GM18505 (cell line): ENCODE measurements around the gene SWI5.

Source experiments
- ATAC-seq: cut with Tn5 transposase; IDR thresholded peaks from one replicate; pipeline ENCODE4 v1.9.1; 2021; ENCODE audit not compliant: unreplicated experiment
- POLR2A ChIP-seq: IDR thresholded peaks from 4 replicates; pipeline ENCODE4 v1.6.1; 2011; ENCODE audit warnings: borderline replicate concordance; ENCODE audit not compliant: insufficient read depth, insufficient read length; ENCODE audit errors: extremely low read depth

The SWI5 gene

GRCh38 chr9:128322404-128323211 is 46.5 kb downstream of the SWI5 start, which contains the start of the genes COQ4 and TRUB2:
Gene COQ4 (plus strand): TSS chr9:128322839. CDS start chr9:128322859, 20 bp downstream.
Gene TRUB2 (minus strand): TSS chr9:128322447. CDS start chr9:128322408, 39 bp downstream.
- TF ChIP-seq POLR2A = peak; percentile 92
- ATAC-seq = peak; percentile 74

DNA sequence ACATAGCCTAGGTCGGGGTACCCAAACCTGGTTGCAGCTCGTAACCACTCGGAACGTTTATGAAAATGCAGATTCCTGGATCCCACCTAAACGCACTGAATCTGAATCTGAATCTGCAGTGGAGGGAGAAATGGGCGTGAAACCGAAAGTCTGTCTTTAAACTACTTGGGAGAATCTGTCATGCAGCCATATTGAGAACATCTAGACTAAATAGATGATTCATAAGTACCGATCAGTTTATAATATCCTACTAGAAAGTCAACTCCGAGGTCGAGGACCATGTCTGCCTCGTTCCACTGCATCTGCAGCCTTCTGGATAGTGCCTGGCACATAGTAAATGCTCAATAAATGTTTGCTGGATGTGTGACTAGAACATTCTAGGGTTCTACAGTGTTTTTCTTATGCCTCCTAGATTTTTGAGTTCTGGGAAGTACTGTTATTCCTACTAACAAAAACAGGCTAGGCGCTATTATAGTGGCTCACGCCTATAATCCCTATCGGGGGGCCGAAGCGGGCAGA is 47.2 kb downstream of the SWI5 start:
- no peak for ATAC-seq
- TF ChIP-seq POLR2A = no peak

- ATAC-seq = no peak
- TF ChIP-seq POLR2A = no peak
Observed at GRCh38 chr9:128323791-128324190, 47.7 kb downstream of the SWI5 start.

GRCh38 chr9:128324401-128324800 is 48.3 kb downstream of the SWI5 start:
- ATAC-seq = no peak
- TF ChIP-seq POLR2A = no peak

GRCh38 chr9:128325629-128326028 is 49.6 kb downstream of the SWI5 start:
- no peak for TF ChIP-seq POLR2A
- ATAC-seq = no peak

- TF ChIP-seq POLR2A = no peak
- ATAC-seq = no peak
Observed at GRCh38 chr9:128333451-128333869, 57.4 kb downstream of the SWI5 start.

DNA sequence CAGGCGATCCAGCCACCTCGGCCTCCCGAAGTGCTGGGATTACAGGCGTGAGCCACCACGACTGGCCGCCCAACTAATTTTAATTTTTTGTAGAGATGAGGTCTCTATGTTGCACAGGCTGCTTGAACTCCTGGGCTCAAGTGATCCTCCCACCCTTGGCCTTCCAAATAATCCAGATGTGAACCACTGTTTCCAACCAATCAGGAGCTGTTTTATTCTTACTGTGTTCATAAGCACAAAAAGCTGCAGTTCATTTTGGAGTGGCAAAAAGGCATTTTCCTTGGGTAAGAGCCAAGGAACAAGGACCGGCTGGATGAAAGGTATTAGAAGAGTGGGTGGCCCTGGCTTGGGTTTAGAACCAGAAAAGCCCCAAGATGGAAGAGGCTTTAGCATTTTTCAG is 59.1 kb downstream of the SWI5 start:
- ATAC-seq = no peak
- no peak for TF ChIP-seq POLR2A

DNA sequence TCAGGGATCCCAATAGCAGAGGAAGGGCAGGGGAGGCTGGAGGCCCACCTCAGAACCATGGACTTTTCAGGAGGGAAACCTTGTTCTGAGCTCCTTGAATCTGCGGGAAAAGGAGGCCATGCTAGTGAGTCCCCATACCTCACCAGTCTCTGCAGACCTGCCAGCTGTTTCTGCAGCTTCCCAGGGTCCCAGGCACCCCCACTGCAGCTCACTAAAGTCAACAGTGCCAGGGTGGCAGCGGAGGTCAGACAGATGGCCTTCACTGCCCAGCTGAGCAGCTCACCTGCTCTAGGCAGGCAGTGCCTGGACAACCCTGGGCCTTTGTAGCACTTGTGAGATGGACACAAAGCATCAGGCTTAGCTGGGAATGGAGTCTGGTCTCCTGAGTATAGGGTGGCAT is 59.8 kb downstream of the SWI5 start:
- ATAC-seq = no peak
- no peak for TF ChIP-seq POLR2A

- TF ChIP-seq POLR2A = no peak
- no peak for ATAC-seq
Observed at GRCh38 chr9:128337936-128338335, 61.9 kb downstream of the SWI5 start.
